ENCODE measurements around the gene SVOP. TPM values are rescaled to one million over a fixed set of nuclear protein-coding genes. Genes with fewer than 3 reads are reported as not detected.
"Not testable (repeated sequence)": the region's sequence is repeated elsewhere in the genome, so short reads cannot be mapped to it uniquely, and the experiment has no call there.

SVOP gene
- total and polyA plus RNA-seq, 2 donors (not counting 1 experiment from before 2014, with no cell fraction given): not detected

DNA sequence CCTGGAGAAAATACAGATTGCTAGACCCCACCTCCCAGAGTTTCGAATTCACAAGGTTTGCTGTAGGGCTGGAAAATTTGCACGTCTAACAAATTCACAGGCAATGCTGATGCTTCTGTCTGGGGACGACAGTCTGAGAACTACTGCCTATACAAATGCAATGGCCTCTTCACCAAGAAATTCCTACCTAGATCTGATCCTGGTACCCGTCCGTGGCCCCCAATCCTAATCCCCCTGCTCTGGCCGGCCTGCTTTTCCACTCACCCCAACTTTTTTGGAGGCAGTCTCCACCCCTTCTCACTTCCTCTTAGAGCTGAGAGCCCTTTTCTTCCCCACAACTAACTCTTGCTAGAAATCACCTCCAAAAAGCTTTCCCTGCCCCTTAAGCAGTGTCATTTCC lies 160.4 kb downstream of the SVOP start:
- Histone ChIP-seq H3K27me3 (ENCODE audit: control insufficient read depth, insufficient read depth, low read length) (no peaks in the 10 kb centered on the region), H3K9ac (ENCODE audit: insufficient read depth, low read length) (no peak overlapping the region), H3K4me3 (replicated peaks in 1 of 4; ENCODE audit: control extremely low read depth in 1 of 4, insufficient read depth in 1 of 4, low read depth in 3 of 4, low read length in 4 of 4) (no peak overlapping the region), H3K9me3 (ENCODE audit: control insufficient read depth, insufficient read depth, low read depth, low read length) (no peaks in the 10 kb centered on the region), H4K20me1 (ENCODE audit: control insufficient read depth, extremely low read depth, insufficient read depth, low read length) (no peaks in the 10 kb centered on the region), H3K79me2 (ENCODE audit: control insufficient read depth, insufficient read depth, low read length) (peaks cover 17% of the 10 kb centered on the region), H3K4me1 (ENCODE audit: control insufficient read depth, extremely low read depth, insufficient read depth, low read length) (peaks cover 7% of the 10 kb centered on the region), H3K4me2 (ENCODE audit: extremely low read depth, insufficient read depth, low read length) (no peak overlapping the region), H3K36me3 (ENCODE audit: control insufficient read depth, insufficient read depth, low read length) (no peaks in the 10 kb centered on the region), H2AFZ (ENCODE audit: low read length) (no peak overlapping the region), H3K27ac (ENCODE audit: insufficient read depth, low read length) (no peak overlapping the region)
- DNase-seq (ENCODE audit: low read depth in 2 of 2): no peak
- TF ChIP-seq EZH2 (IDR thresholded peaks at IDR 0.05; ENCODE audit: low read length, missing control alignments): no peak
- TF ChIP-seq, protein P1, sequence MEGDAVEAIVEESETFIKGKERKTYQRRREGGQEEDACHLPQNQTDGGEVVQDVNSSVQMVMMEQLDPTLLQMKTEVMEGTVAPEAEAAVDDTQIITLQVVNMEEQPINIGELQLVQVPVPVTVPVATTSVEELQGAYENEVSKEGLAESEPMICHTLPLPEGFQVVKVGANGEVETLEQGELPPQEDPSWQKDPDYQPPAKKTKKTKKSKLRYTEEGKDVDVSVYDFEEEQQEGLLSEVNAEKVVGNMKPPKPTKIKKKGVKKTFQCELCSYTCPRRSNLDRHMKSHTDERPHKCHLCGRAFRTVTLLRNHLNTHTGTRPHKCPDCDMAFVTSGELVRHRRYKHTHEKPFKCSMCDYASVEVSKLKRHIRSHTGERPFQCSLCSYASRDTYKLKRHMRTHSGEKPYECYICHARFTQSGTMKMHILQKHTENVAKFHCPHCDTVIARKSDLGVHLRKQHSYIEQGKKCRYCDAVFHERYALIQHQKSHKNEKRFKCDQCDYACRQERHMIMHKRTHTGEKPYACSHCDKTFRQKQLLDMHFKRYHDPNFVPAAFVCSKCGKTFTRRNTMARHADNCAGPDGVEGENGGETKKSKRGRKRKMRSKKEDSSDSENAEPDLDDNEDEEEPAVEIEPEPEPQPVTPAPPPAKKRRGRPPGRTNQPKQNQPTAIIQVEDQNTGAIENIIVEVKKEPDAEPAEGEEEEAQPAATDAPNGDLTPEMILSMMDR (conservative IDR thresholded peaks at IDR 0.05 in 1 of 2, IDR thresholded peaks at IDR 0.05 in 1 of 2; ENCODE audit: low read depth in 1 of 2, low read length in 2 of 2): no peak

DNA sequence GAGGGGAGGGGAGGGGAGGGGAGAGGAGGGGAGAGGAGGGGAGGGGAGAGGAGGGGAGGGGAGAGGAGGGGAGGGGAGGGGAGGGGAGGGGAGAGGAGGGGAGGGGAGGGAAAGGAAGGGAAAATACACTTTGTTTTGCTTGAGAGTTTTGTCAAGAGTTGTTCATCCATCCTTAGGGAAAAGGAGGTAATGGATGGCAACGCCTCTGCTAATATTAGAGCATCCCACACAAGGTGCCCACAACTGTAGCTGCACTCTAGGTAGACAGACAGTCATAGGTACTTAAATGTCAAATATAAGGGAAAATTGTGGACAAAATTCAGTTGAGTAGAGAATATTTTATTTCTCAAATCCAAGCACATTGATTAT lies 161.0 kb downstream of the SVOP start:
- TF ChIP-seq EZH2 (IDR thresholded peaks at IDR 0.05; ENCODE audit: low read length, missing control alignments): no peak
- TF ChIP-seq, protein P1 (conservative IDR thresholded peaks at IDR 0.05 in 1 of 2, IDR thresholded peaks at IDR 0.05 in 1 of 2; ENCODE audit: low read depth in 1 of 2, low read length in 2 of 2): no peak
- no peaks in the 10 kb centered on the region for H3K27me3 ChIP-seq (ENCODE audit: control insufficient read depth, insufficient read depth, low read length)
- H4K20me1 ChIP-seq (ENCODE audit: control insufficient read depth, extremely low read depth, insufficient read depth, low read length): no peaks in the 10 kb centered on the region
- H2AFZ ChIP-seq (ENCODE audit: low read length): no peak overlapping the region
- no peak overlapping the region for H3K27ac ChIP-seq (ENCODE audit: insufficient read depth, low read length)
- peaks cover 7% of the 10 kb centered on the region for H3K4me1 ChIP-seq (ENCODE audit: control insufficient read depth, extremely low read depth, insufficient read depth, low read length)
- DNase-seq (ENCODE audit: low read depth in 2 of 2): no peak
- no peaks in the 10 kb centered on the region for H3K36me3 ChIP-seq (ENCODE audit: control insufficient read depth, insufficient read depth, low read length)
- no peak overlapping the region for H3K4me3 ChIP-seq (replicated peaks in 1 of 4; ENCODE audit: control extremely low read depth in 1 of 4, insufficient read depth in 1 of 4, low read depth in 3 of 4, low read length in 4 of 4)
- peaks cover 22% of the 10 kb centered on the region for H3K79me2 ChIP-seq (ENCODE audit: control insufficient read depth, insufficient read depth, low read length)
- H3K9ac ChIP-seq (ENCODE audit: insufficient read depth, low read length): no peak overlapping the region
- H3K9me3 ChIP-seq (ENCODE audit: control insufficient read depth, insufficient read depth, low read depth, low read length): no peaks in the 10 kb centered on the region
- H3K4me2 ChIP-seq (ENCODE audit: extremely low read depth, insufficient read depth, low read length): no peak overlapping the region

DNA sequence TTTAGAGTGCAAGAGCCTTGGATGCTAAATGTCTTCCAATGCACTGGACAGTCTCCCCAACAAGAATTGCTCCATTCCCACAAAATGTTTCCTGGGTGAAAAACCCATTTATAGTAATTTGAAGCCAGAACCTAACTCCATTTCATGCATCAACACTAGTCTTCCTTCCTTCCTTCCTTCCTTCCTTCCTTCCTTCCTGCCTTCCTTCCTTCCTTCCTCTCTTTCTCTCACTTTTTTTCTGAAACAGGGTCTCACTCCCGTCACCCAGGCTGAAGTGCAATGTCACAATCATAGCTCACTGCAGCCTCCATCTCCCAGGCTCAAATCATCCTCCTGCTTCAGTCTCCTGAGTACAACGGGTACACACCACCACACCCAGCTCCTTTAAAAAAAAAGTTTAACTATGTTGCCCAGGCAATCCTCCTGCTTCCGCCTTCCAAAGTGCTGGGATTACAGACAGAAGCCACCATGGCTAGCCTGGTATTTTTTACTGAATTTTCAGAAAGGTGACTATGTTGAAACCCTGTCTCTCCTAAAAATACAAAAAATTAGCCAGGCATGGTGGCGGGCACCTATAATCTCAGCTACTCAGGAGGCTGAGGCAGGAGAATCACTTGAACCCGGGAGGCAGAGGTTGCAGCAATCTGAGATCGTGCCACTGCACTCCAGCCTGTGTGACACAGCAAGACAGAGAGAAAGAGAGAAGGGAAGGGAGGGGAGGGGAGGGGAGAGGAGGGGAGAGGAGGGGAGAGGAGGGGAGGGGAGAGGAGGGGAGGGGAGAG lies 161.5 kb downstream of the SVOP start:
- peak overlapping the region in 1 of 4 experiments; percentile 58 for H3K4me3 ChIP-seq (replicated peaks in 1 of 4; ENCODE audit: control extremely low read depth in 1 of 4, insufficient read depth in 1 of 4, low read depth in 3 of 4, low read length in 4 of 4)
- not testable (repeated sequence) for H3K27me3 ChIP-seq (ENCODE audit: control insufficient read depth, insufficient read depth, low read length); H3K9ac ChIP-seq (ENCODE audit: insufficient read depth, low read length); H4K20me1 ChIP-seq (ENCODE audit: control insufficient read depth, extremely low read depth, insufficient read depth, low read length); H3K36me3 ChIP-seq (ENCODE audit: control insufficient read depth, insufficient read depth, low read length); H2AFZ ChIP-seq (ENCODE audit: low read length); H3K27ac ChIP-seq (ENCODE audit: insufficient read depth, low read length); H3K4me1 ChIP-seq (ENCODE audit: control insufficient read depth, extremely low read depth, insufficient read depth, low read length); H3K9me3 ChIP-seq (ENCODE audit: control insufficient read depth, insufficient read depth, low read depth, low read length); DNase-seq (ENCODE audit: low read depth in 2 of 2)
- H3K79me2 ChIP-seq (ENCODE audit: control insufficient read depth, insufficient read depth, low read length): peaks cover 25% of the 10 kb centered on the region
- peak overlapping the region; percentile 88 for H3K4me2 ChIP-seq (ENCODE audit: extremely low read depth, insufficient read depth, low read length)
